KBM-7 (cell line): ENCODE data around the gene LCE3B.

ENCODE experiments used
- DNase-seq: peaks from one replicate; pipeline ENCODE4 v3.0.0-alpha.2; 2015
- in situ Hi-C: fragments of 300-500 bp; cut with MboI; formaldehyde crosslinking; loops from 2 replicates; pipeline ENCODE4 v1.14.3; 2020; ENCODE audit warnings: low sequenced_read_pairs, low pct_unique_long_range_greater_than_20kb, mixed read lengths

LCE3B gene

GRCh38 chr1:152654110-152654509 lies 40.5 kb downstream of the LCE3B start:
- peak; percentile 83 for DNase-seq
- in situ Hi-C loops, result no loop called here

GRCh38 chr1:152656459-152656858 lies 42.8 kb downstream of the LCE3B start:
- in situ Hi-C loops, result no loop called here
- DNase-seq, result no peak

- in situ Hi-C loops, result no loop called here
- DNase-seq, result no peak
These were observed 44.1 kb downstream of the LCE3B start for GRCh38 chr1:152657677-152658076.

- no peak for DNase-seq
- in situ Hi-C loops, result no loop called here
These were observed 45.0 kb downstream of the LCE3B start for GRCh38 chr1:152658649-152659048.

GRCh38 chr1:152663098-152663497 lies 49.5 kb downstream of the LCE3B start, which contains the start of gene LCE2D:
TSS of gene LCE2D (plus strand) at chr1:152663380. CDS start at chr1:152664106, 726 bp downstream.
- no peak for DNase-seq
- in situ Hi-C loops, result no loop called here
